Fibroblast of lung (primary cell): ENCODE measurements around the gene METTL26. TPM values are rescaled to one million over a fixed set of nuclear protein-coding genes. Genes with fewer than 3 reads are reported as not detected.

ENCODE experiments used
- DNase-seq, 2 donors: peaks; one replicate each; pipeline versions ENCODE4 v3.0.0 to v3.0.0-alpha.2; 2010; ENCODE audit warnings: low read depth in 2 of 2
- H2AFZ ChIP-seq: 2 replicates; pipeline ENCODE4 v1.5.1; 2012; ENCODE audit warnings: low read length, control low read depth, inconsistent platforms
- H3K27ac ChIP-seq: 2 replicates; pipeline ENCODE4 v1.5.1; 2011; ENCODE audit warnings: low read length, control low read depth; ENCODE audit not compliant: insufficient read depth
- H3K27me3 ChIP-seq: 2 replicates; pipeline ENCODE4 v1.5.1; 2011; ENCODE audit warnings: mild to moderate bottlenecking, low read length; ENCODE audit not compliant: control insufficient read depth, insufficient read depth
- H3K36me3 ChIP-seq: 2 replicates; pipeline ENCODE4 v1.5.1; 2011; ENCODE audit warnings: low read length; ENCODE audit not compliant: control insufficient read depth, insufficient read depth
- H3K4me1 ChIP-seq: 2 replicates; pipeline ENCODE4 v1.5.1; 2011; ENCODE audit warnings: low read length; ENCODE audit not compliant: control insufficient read depth, insufficient read depth; ENCODE audit errors: extremely low read depth
- H3K4me2 ChIP-seq: 2 replicates; pipeline ENCODE4 v1.5.1; 2011; ENCODE audit warnings: low read length, control low read depth; ENCODE audit not compliant: insufficient read depth; ENCODE audit errors: extremely low read depth
- H3K4me3 ChIP-seq, 4 experiments: fragments of 200-600 bp in 1 of 4; sonication (generic) in 1 of 4; replicated peaks in 1 of 4; 2 replicates each; pipeline ENCODE4 v1.5.1; 2011 to 2016; ENCODE audit warnings: low read length in 4 of 4, low read depth in 3 of 4, mild to moderate bottlenecking in 3 of 4, control low read depth in 2 of 4, inconsistent platforms in 1 of 4, mixed read lengths in 1 of 4; ENCODE audit not compliant: insufficient read depth in 1 of 4; ENCODE audit errors: control extremely low read depth in 1 of 4
- H3K79me2 ChIP-seq: 2 replicates; pipeline ENCODE4 v1.5.1; 2012; ENCODE audit warnings: mild to moderate bottlenecking, low read length, inconsistent platforms; ENCODE audit not compliant: control insufficient read depth, insufficient read depth
- H3K9ac ChIP-seq: 2 replicates; pipeline ENCODE4 v1.5.1; 2011; ENCODE audit warnings: mild to moderate bottlenecking, low read length, control low read depth; ENCODE audit not compliant: insufficient read depth
- H3K9me3 ChIP-seq: 2 replicates; pipeline ENCODE4 v1.5.1; 2012; ENCODE audit warnings: low read depth, low read length; ENCODE audit not compliant: control insufficient read depth, insufficient read depth
- H4K20me1 ChIP-seq: 2 replicates; pipeline ENCODE4 v1.5.1; 2011; ENCODE audit warnings: low read length; ENCODE audit not compliant: control insufficient read depth, insufficient read depth; ENCODE audit errors: extremely low read depth
- EZH2 ChIP-seq: IDR thresholded peaks from 2 replicates; pipeline ENCODE4 v1.5.1; 2012; ENCODE audit warnings: low read length, control low read depth, mild to moderate bottlenecking; ENCODE audit errors: missing control alignments
- polyA plus RNA-seq, 2 donors: library from polyadenylated mRNA; depleted of rRNA in 1 of 2; stranded (reverse) in 1 of 2; unstranded in 1 of 2; fragments of >200 nt; gene quantifications; 2 replicates each; pipeline ENCODE4 v1.2.1, GENCODE V29; 2011 to 2012; ENCODE audit warnings: missing spikeins in 1 of 2
- total RNA-seq: library from RNA; depleted of rRNA; stranded (reverse); fragments of >200 nt; gene quantifications from 2 replicates; pipeline ENCODE4 v1.2.1, GENCODE V29; 2014
- TF ChIP-seq, protein P1 (sequence below), 2 donors: IDR thresholded peaks in 1 of 2; conservative IDR thresholded peaks in 1 of 2; 1 replicate in 1 of 2; 2 replicates in 1 of 2; pipeline ENCODE4 v1.5.1; 2011 to 2012; ENCODE audit warnings: low read length in 2 of 2, control low read depth in 1 of 2, inconsistent platforms in 1 of 2, low read depth in 1 of 2, mild to moderate bottlenecking in 1 of 2

Gene METTL26
- total and polyA plus RNA-seq, 2 donors (not counting 1 experiment from before 2014, with no cell fraction given): 39.2 to 71.7 TPM

GRCh38 chr16:624526-625070 is 11.5 kb downstream of the METTL26 start:
- Histone ChIP-seq H3K4me3 (no peak overlapping the region), H3K9me3 (no peaks in the 10 kb centered on the region), H3K79me2 (no peaks in the 10 kb centered on the region), H2AFZ (no peak overlapping the region), H3K9ac (no peak overlapping the region), H3K36me3 (peaks cover 6% of the 10 kb centered on the region), H3K4me2 (no peak overlapping the region), H3K4me1 (peaks cover 8% of the 10 kb centered on the region), H3K27me3 (no peaks in the 10 kb centered on the region), H4K20me1 (no peaks in the 10 kb centered on the region), H3K27ac (no peak overlapping the region)
- no peak for TF ChIP-seq EZH2
- TF ChIP-seq, protein P1, sequence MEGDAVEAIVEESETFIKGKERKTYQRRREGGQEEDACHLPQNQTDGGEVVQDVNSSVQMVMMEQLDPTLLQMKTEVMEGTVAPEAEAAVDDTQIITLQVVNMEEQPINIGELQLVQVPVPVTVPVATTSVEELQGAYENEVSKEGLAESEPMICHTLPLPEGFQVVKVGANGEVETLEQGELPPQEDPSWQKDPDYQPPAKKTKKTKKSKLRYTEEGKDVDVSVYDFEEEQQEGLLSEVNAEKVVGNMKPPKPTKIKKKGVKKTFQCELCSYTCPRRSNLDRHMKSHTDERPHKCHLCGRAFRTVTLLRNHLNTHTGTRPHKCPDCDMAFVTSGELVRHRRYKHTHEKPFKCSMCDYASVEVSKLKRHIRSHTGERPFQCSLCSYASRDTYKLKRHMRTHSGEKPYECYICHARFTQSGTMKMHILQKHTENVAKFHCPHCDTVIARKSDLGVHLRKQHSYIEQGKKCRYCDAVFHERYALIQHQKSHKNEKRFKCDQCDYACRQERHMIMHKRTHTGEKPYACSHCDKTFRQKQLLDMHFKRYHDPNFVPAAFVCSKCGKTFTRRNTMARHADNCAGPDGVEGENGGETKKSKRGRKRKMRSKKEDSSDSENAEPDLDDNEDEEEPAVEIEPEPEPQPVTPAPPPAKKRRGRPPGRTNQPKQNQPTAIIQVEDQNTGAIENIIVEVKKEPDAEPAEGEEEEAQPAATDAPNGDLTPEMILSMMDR (conservative IDR thresholded peaks at IDR 0.05 in 1 of 2, IDR thresholded peaks at IDR 0.05 in 1 of 2; ENCODE audit: low read depth in 1 of 2, low read length in 2 of 2): no peak
- no peak for DNase-seq

DNA sequence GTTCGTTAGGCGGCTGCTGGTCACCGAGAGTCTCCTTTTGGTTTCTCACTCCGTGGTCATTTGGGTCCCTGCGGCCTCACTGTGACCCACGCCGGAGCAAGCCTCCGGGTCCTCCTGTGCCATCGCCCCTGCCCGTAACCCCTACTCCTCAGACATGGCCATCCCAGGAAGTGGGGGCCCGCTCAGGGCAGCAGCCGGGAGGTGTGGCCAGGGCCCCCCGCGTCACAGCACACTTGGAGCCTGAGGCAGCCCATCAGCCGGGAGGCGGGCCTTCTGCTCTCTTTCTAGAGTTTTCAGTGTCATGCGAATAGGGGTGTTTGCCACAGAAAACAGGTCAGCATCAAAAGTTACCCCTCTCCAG is 13.2 kb downstream of the METTL26 start:
- no peak for DNase-seq

DNA sequence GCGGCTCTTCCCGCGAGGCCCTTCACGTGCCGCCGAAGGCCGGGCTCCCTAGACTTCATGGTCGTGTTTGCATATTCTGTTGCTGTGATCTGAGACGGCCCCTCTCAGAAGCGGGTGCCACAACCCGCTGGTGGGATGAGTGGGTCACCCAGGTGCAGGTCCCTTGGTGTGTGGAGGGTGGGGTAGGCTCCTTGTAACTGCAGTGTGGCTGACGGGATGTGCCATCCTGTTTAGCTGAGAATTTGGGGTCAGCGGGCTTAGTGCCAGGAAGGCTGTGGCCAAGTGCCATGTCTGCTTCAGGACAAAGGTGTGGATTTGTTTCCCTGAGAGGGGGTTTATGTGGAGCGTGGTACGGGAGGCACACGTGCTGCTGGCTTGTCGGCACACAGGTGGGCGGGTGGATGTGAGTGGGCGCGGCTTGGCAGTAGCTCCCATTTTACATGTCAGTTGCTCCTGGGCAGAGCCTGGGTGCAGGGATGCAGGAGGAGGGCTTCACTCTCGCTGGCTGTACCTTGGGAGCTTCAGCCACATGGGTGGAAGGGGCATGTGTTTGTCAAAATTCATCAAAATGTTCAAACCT is 14.5 kb downstream of the METTL26 start:
- H3K9ac ChIP-seq: no peak overlapping the region
- peaks cover 2% of the 10 kb centered on the region for H3K36me3 ChIP-seq
- H3K4me1 ChIP-seq: peaks cover 8% of the 10 kb centered on the region
- TF ChIP-seq EZH2: no peak
- TF ChIP-seq, protein P1 (conservative IDR thresholded peaks at IDR 0.05 in 1 of 2, IDR thresholded peaks at IDR 0.05 in 1 of 2; ENCODE audit: low read depth in 1 of 2, low read length in 2 of 2): no peak
- no peak overlapping the region for H3K4me2 ChIP-seq
- H2AFZ ChIP-seq: no peak overlapping the region
- H3K9me3 ChIP-seq: no peaks in the 10 kb centered on the region
- no peak for DNase-seq
- H3K79me2 ChIP-seq: no peaks in the 10 kb centered on the region
- peak overlapping the region; percentile 14 for H3K27ac ChIP-seq
- H3K4me3 ChIP-seq: no peak overlapping the region
- no peaks in the 10 kb centered on the region for H4K20me1 ChIP-seq
- H3K27me3 ChIP-seq: no peaks in the 10 kb centered on the region

More for the DNA sequence above, 13.2 kb downstream of the METTL26 start:
- Histone ChIP-seq H4K20me1 (no peaks in the 10 kb centered on the region), H3K9ac (peak overlapping the region; percentile 30), H3K27me3 (no peaks in the 10 kb centered on the region), H3K4me1 (peaks cover 8% of the 10 kb centered on the region), H3K27ac (peak overlapping the region; percentile 71), H3K79me2 (no peaks in the 10 kb centered on the region), H3K4me2 (no peak overlapping the region), H3K36me3 (peaks cover 2% of the 10 kb centered on the region), H3K4me3 (no peak overlapping the region), H2AFZ (no peak overlapping the region), H3K9me3 (no peaks in the 10 kb centered on the region)
- TF ChIP-seq, protein P1 (conservative IDR thresholded peaks at IDR 0.05 in 1 of 2, IDR thresholded peaks at IDR 0.05 in 1 of 2; ENCODE audit: low read depth in 1 of 2, low read length in 2 of 2): no peak
- TF ChIP-seq EZH2: no peak
